SKM-1 treated with dmso at 0.1 percent for 144 hours (cell line): Measurements from ENCODE around the gene CT45A3.
"Not testable (repeated sequence)": the region's sequence is repeated elsewhere in the genome, so short reads cannot be mapped to it uniquely, and the experiment has no call there.

ENCODE experiments used
- DNase-seq: peaks from one replicate; lab custom pipeline; 2025; ENCODE audit not compliant: unreplicated experiment; lab: John Stamatoyannopoulos, UW

The CT45A3 gene

GRCh38 chrX:135768091-135768490 lies at the start of gene CT45A3:
Gene CT45A3 (minus strand): TSS chrX:135768191. CDS start chrX:135764444, 3,747 bp downstream.
- DNase-seq, result not testable (repeated sequence)

GRCh38 chrX:135802687-135803086 lies 34.7 kb upstream of the CT45A3 start, which contains the start of gene CT45A6:
Gene CT45A6 (minus strand): TSS chrX:135802787. CDS start chrX:135798993, 3,794 bp downstream.
- not testable (repeated sequence) for DNase-seq

- DNase-seq, result not testable (repeated sequence)
Observed at GRCh38 chrX:135785403-135785802, 17.4 kb upstream of the CT45A3 start, which contains the start of gene CT45A5. Gene CT45A5 (minus strand): TSS chrX:135785503. CDS start chrX:135781729, 3,774 bp downstream.

- DNase-seq, result not testable (repeated sequence)
Observed at GRCh38 chrX:135744739-135745138, 23.3 kb downstream of the CT45A3 start.

- no peak for DNase-seq
Observed at GRCh38 chrX:135741192-135741715, 26.7 kb downstream of the CT45A3 start.

GRCh38 chrX:135740681-135741149 lies 27.3 kb downstream of the CT45A3 start:
- DNase-seq, result no peak

GRCh38 chrX:135737366-135738071 lies 30.5 kb downstream of the CT45A3 start:
- DNase-seq, result no peak

GRCh38 chrX:135734666-135735065 lies 33.3 kb downstream of the CT45A3 start:
- DNase-seq, result not testable (repeated sequence)

GRCh38 chrX:135713795-135714194 lies 54.2 kb downstream of the CT45A3 start:
- no peak for DNase-seq

GRCh38 chrX:135713183-135713689 lies 54.8 kb downstream of the CT45A3 start, which contains the start of gene CT45A1:
Gene CT45A1 (plus strand): TSS chrX:135713639. CDS start chrX:135718941, 5,302 bp downstream.
- DNase-seq, result not testable (repeated sequence)
